ENCODE measurements around the gene RAET1E.
"Not testable (repeated sequence)": the region's sequence is repeated elsewhere in the genome, so short reads cannot be mapped to it uniquely, and the experiment has no call there.

RAET1E gene

DNA sequence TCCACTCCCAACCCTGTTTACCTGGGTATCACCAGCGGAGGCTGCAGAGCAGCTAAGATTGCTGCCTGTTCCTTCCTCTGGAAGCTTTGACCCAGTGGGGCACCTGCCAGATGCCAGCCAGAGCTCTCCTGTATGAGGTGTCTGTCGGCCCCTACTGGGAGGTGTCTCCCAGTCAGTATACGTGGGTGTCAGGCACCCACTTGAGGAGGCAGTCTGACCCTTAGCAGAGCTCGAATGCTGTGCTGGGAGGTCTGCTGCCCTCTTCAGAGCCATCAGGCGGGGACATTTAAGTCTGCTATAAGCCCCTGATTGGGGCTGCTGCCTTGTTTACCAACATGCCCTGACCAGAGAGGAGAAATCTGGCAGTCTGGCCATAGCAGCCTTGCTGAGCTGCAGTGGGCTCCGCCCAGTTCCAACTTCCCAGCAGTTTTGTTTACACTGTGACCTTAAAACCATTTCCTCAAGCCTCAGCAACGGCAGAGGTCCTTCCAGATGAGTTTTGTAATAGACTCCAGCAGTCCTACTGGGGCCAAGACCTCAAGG, 2.8 kb downstream of the RAET1E start:
- H3K4me1 ChIP-seq, result no peaks in the 10 kb centered on the region; the same call in 1 of the 2 replicates
- H3K36me3 ChIP-seq, result no peaks in the 10 kb centered on the region
- TF ChIP-seq CTCF (IDR thresholded peaks at IDR 0.05; ENCODE audit: low read depth, low read length), result no peak
- no peaks in the 10 kb centered on the region for H3K27me3 ChIP-seq
- no peak for DNase-seq
- no peaks in the 10 kb centered on the region for H3K9me3 ChIP-seq
- no peak overlapping the region for H3K4me3 ChIP-seq (ENCODE audit: low read depth, low read length)

DNA sequence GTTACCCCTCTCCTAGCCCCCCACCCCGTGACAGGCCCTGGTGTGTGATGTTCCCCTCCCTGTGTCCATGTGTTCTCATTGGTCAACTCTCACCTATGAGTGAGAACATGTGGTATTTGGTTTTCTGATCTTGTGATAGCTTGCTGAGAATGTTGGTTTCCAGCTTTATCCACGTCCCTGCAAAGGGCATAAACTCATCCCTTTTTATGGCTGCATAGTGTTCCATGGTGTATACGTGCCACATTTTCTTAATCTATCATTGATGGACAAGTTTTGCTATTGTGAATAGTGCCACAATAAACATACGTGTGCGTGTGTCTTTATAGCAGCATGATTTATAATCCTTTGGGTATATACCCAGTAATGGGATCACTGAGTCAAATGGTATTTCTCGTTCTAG, 6.0 kb downstream of the RAET1E start:
- not testable (repeated sequence) for H3K4me1 ChIP-seq, H3K9me3 ChIP-seq

GRCh38 chr6:149891259-149891658, 6.7 kb downstream of the RAET1E start:
- no peaks in the 10 kb centered on the region for H3K36me3 ChIP-seq
- no peaks in the 10 kb centered on the region for H3K9me3 ChIP-seq
- TF ChIP-seq CTCF (IDR thresholded peaks at IDR 0.05; ENCODE audit: low read depth, low read length), result no peak
- no peaks in the 10 kb centered on the region; the same call in 1 of the 2 replicates for H3K4me1 ChIP-seq
- no peaks in the 10 kb centered on the region for H3K27me3 ChIP-seq
- no peak for DNase-seq
- H3K4me3 ChIP-seq (ENCODE audit: low read depth, low read length), result no peak overlapping the region

More for the DNA sequence above, 6.0 kb downstream of the RAET1E start:
- not testable (repeated sequence) for H3K36me3 ChIP-seq; H3K4me3 ChIP-seq (ENCODE audit: low read depth, low read length); H3K27me3 ChIP-seq; DNase-seq

- Histone ChIP-seq H3K4me3 (ENCODE audit: low read depth, low read length) (no peak overlapping the region), H3K36me3 (no peaks in the 10 kb centered on the region), H3K27me3 (no peaks in the 10 kb centered on the region), H3K9me3 (no peaks in the 10 kb centered on the region), H3K4me1 (no peaks in the 10 kb centered on the region)
- DNase-seq, result no peak
- TF ChIP-seq CTCF (IDR thresholded peaks at IDR 0.05; ENCODE audit: low read depth, low read length), result no peak
Observed at GRCh38 chr6:149890629-149891045, 7.3 kb downstream of the RAET1E start.

DNA sequence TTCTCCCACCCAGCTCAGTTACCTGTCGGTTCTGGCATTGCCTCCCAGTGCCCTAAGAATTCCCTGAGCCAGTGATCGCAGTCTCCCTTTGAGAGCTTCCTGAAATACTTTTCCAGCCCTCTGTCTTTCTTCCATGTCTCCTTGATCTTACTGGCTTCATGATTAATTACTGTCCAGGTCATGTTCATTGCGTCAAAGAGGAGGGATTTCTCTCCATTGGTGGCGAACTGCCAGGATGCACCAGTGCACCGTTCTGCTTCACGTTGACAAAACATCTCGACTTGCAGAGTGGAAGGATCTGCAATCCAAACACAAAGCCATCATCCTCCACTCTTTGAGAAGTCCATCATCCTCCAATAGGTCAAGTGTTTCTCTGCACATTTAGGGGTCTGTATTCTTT, 8.6 kb downstream of the RAET1E start:
- DNase-seq, result no peak
- Histone ChIP-seq H3K4me3 (ENCODE audit: low read depth, low read length) (no peak overlapping the region), H3K9me3 (no peaks in the 10 kb centered on the region), H3K4me1 (no peaks in the 10 kb centered on the region), H3K36me3 (no peaks in the 10 kb centered on the region), H3K27me3 (peaks cover 4% of the 10 kb centered on the region)
- no peak for TF ChIP-seq CTCF (IDR thresholded peaks at IDR 0.05; ENCODE audit: low read depth, low read length)

DNA sequence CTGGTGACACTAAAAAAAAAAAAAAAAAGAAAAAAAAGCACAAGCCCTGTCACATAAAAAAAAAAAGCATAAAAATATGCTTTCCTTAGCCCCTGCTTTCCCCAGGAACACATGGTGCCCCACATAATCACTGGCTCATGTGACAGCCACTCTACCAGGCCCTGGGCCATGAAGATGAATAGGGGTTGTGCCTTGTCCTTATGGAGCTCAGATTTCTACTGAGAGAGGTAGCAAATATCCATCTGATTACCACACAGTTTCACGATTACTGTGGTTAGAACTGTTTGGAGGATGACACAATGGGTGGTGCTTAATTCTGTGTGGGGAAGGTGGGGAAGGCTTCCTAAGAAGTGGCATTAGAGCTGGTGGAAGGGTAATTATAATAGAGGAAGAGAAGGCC, 9.3 kb downstream of the RAET1E start:
- no peaks in the 10 kb centered on the region for H3K4me1 ChIP-seq
- no peak for TF ChIP-seq CTCF (IDR thresholded peaks at IDR 0.05; ENCODE audit: low read depth, low read length)
- DNase-seq, result no peak

GRCh38 chr6:149888093-149888492, 9.8 kb downstream of the RAET1E start:
- DNase-seq, result no peak
- no peak overlapping the region for H3K4me3 ChIP-seq (ENCODE audit: low read depth, low read length)
- no peak for TF ChIP-seq CTCF (IDR thresholded peaks at IDR 0.05; ENCODE audit: low read depth, low read length)
- H3K27me3 ChIP-seq, result peaks cover 10% of the 10 kb centered on the region
- no peaks in the 10 kb centered on the region for H3K9me3 ChIP-seq
- no peaks in the 10 kb centered on the region for H3K4me1 ChIP-seq
- H3K36me3 ChIP-seq, result no peaks in the 10 kb centered on the region

More for the DNA sequence above, 9.3 kb downstream of the RAET1E start:
- Histone ChIP-seq H3K27me3 (peaks cover 10% of the 10 kb centered on the region), H3K36me3 (no peaks in the 10 kb centered on the region), H3K4me3 (ENCODE audit: low read depth, low read length) (no peak overlapping the region), H3K9me3 (no peaks in the 10 kb centered on the region)
